Gastrocnemius medialis (tissue), 4 donors: ENCODE results near the gene LCAT. TPM values are rescaled to one million over a fixed set of nuclear protein-coding genes. Genes with fewer than 3 reads are reported as not detected.

ENCODE experiments used
- ATAC-seq, 2 donors: fragments of 150-250 bp; one replicate each; pipeline ENCODE4 v1.9.1; 2016
- DNase-seq, 2 donors: peaks; one replicate each; pipeline ENCODE4 v3.0.0-alpha.2; 2019
- H3K27ac ChIP-seq, 4 donors: fragments of 200-600 bp; sonication (generic); 1 replicate in 1 of 4; 2 replicates in 3 of 4; pipeline ENCODE4 v1.5.1; 2016 to 2018; ENCODE audit warnings: mild to moderate bottlenecking in 2 of 4, moderate library complexity in 1 of 4
- H3K27me3 ChIP-seq, 3 donors: fragments of 200-600 bp; sonication (generic) in 2 of 3; 1 replicate in 1 of 3; 2 replicates in 2 of 3; pipeline versions ENCODE4 v1.5.1 to v1.6.0; 2016 to 2019; ENCODE audit warnings: mild to moderate bottlenecking in 1 of 3, moderate library complexity in 1 of 3
- H3K36me3 ChIP-seq, 2 donors: fragments of 200-600 bp; sonication (generic) in 1 of 2; one replicate each; pipeline ENCODE4 v1.5.1; 2017 to 2018
- H3K4me1 ChIP-seq, 2 donors: fragments of 200-600 bp; sonication (generic) in 1 of 2; one replicate each; pipeline ENCODE4 v1.5.1; 2016 to 2017; ENCODE audit warnings: mild to moderate bottlenecking in 2 of 2
- H3K4me3 ChIP-seq, 4 donors: fragments of 200-600 bp; sonication (generic) in 3 of 4; 1 replicate in 1 of 4; 2 replicates in 3 of 4; pipeline ENCODE4 v1.5.1; 2016 to 2019; ENCODE audit warnings: mild to moderate bottlenecking in 2 of 4
- H3K9me3 ChIP-seq, 3 donors: fragments of 200-600 bp; sonication (generic) in 2 of 3; 1 replicate in 1 of 3; 2 replicates in 2 of 3; pipeline ENCODE4 v1.5.1; 2016 to 2019
- POLR2A ChIP-seq, 2 donors: fragments of 450-650 bp; IDR thresholded peaks; one replicate each; pipeline ENCODE4 v1.6.1; 2017; ENCODE audit warnings: antibody characterized with exemption in 2 of 2, mild to moderate bottlenecking in 2 of 2, moderate library complexity in 2 of 2
- in situ Hi-C, 4 donors: fragments of 200-750 bp; cut with MboI; loops; one replicate each; pipeline versions ENCODE4 v1.15.0 to v1.8.0; 2017; ENCODE audit warnings: low sequenced_read_pairs in 4 of 4
- intact Hi-C: fragments of 100-400 bp; cut with DNase I; formaldehyde crosslinking; loops from one replicate; pipeline ENCODE4 v1.15.1; 2023; ENCODE audit warnings: low total_unique reads
- total RNA-seq, 4 donors: library from RNA; depleted of rRNA; stranded (reverse); fragments of >200 nt; gene quantifications; one replicate each; pipeline versions ENCODE4 v1.1.0 to v1.2.3, GENCODE V29; 2016
- TF ChIP-seq, protein P1 (sequence below), 5 experiments: fragments of 450-650 bp in 3 of 5; fragments of 200-600 bp in 2 of 5; sonication (generic) in 2 of 5; IDR thresholded peaks in 4 of 5; conservative IDR thresholded peaks in 1 of 5; 1 replicate in 4 of 5; 2 replicates in 1 of 5; pipeline ENCODE4 v1.5.1; 2016 to 2019; ENCODE audit warnings: antibody characterized with exemption in 5 of 5, mild to moderate bottlenecking in 3 of 5, moderate library complexity in 3 of 5

LCAT gene
- total RNA-seq, 4 donors from 2014 or later, result 2.5 to 18.7 (median 3.5) TPM

GRCh38 chr16:67982011-67982696 is 38.2 kb upstream of the LCAT start:
- peaks cover 32% of the 10 kb centered on the region in 2 donors for H3K4me1 ChIP-seq
- ATAC-seq (no peak), DNase-seq (no peak)
- no peaks in the 10 kb centered on the region for H3K36me3 ChIP-seq
- H3K9me3 ChIP-seq, result no peaks in the 10 kb centered on the region
- H3K27ac ChIP-seq, result no peak overlapping the region
- no peaks in the 10 kb centered on the region for H3K27me3 ChIP-seq
- H3K4me3 ChIP-seq, result no peak overlapping the region
- in situ Hi-C loops (no loop called here), intact Hi-C loops (no loop called here)
- TF ChIP-seq, protein P1, sequence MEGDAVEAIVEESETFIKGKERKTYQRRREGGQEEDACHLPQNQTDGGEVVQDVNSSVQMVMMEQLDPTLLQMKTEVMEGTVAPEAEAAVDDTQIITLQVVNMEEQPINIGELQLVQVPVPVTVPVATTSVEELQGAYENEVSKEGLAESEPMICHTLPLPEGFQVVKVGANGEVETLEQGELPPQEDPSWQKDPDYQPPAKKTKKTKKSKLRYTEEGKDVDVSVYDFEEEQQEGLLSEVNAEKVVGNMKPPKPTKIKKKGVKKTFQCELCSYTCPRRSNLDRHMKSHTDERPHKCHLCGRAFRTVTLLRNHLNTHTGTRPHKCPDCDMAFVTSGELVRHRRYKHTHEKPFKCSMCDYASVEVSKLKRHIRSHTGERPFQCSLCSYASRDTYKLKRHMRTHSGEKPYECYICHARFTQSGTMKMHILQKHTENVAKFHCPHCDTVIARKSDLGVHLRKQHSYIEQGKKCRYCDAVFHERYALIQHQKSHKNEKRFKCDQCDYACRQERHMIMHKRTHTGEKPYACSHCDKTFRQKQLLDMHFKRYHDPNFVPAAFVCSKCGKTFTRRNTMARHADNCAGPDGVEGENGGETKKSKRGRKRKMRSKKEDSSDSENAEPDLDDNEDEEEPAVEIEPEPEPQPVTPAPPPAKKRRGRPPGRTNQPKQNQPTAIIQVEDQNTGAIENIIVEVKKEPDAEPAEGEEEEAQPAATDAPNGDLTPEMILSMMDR (IDR thresholded peaks at IDR 0.05 in 4 of 5, conservative IDR thresholded peaks at IDR 0.05 in 1 of 5), result no peak
- no peak for TF ChIP-seq POLR2A (IDR thresholded peaks at IDR 0.05)

DNA sequence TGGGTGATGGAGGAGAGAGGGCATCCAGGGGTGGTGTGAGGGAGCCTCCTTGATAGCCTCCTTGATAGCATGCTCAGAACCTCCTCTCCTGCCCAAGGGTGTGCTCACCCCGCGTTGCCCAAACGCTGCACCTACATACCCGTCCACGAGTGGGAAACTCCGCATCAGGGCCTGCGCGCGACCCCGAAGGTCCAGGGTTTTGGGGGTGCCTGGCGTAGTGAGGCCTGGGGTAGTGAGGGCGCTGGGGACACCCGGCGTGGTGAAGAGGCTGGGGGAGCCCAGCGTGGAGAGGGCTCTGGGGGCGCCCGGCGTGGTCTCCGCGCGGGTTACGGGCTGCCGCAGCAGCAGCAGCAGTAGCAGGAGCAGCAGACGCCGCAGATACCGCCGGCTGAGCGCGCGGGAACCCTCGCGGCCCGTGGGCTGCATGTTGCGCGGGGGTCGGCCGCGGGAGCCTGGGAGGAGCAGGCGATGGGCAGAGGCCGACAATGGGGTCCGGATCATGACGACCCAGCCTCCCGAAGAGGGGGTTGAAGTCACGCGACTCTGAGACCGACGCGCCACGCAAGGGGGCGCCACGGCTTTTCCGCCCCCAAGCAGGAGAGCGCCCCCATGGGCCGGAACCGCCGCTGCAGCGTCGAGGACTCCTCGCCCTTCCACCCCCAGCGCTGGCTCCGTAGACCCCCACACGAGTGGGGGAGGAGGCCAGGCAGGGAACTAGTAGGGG is 36.2 kb upstream of the LCAT start, which contains the start of gene DPEP3:
DPEP3 (minus strand) TSS at position 545 of the 724 bp plus-strand sequence; CDS start at position 426, 119 bp downstream.
- DNase-seq, result no peak
- no peak within 1 kb of the TSS for H3K4me3 ChIP-seq
- TF ChIP-seq POLR2A (IDR thresholded peaks at IDR 0.05), result no peak
- TF ChIP-seq, protein P1 (IDR thresholded peaks at IDR 0.05 in 4 of 5, conservative IDR thresholded peaks at IDR 0.05 in 1 of 5), result peak in 1 of 5 experiments; percentile 16
- ATAC-seq, result no peak
- no peaks in the 10 kb centered on the region for H3K9me3 ChIP-seq
- H3K27ac ChIP-seq, result no peak within 1 kb of the TSS
- no peaks in the 10 kb centered on the region for H3K36me3 ChIP-seq
- intact Hi-C loops (no loop called here), in situ Hi-C loops (no loop called here)
- H3K4me1 ChIP-seq, result peaks cover 11 to 18% of the 10 kb centered on the region in 2 donors
- no peaks in the 10 kb centered on the region for H3K27me3 ChIP-seq

- in situ Hi-C loops, result no loop called here
- Histone ChIP-seq H3K9me3 (no peaks in the 10 kb centered on the region), H3K4me1 (no peaks in the 10 kb centered on the region), H3K27ac (no peak overlapping the region), H3K36me3 (no peaks in the 10 kb centered on the region), H3K27me3 (no peaks in the 10 kb centered on the region), H3K4me3 (no peak overlapping the region)
- DNase-seq, result no peak
- no peak for TF ChIP-seq POLR2A (IDR thresholded peaks at IDR 0.05)
- TF ChIP-seq, protein P1 (IDR thresholded peaks at IDR 0.05 in 4 of 5, conservative IDR thresholded peaks at IDR 0.05 in 1 of 5), result no peak
- ATAC-seq, result no peak
- intact Hi-C loops, result no loop called here
These were observed 33.7 kb upstream of the LCAT start for GRCh38 chr16:67977469-67978227.

DNA sequence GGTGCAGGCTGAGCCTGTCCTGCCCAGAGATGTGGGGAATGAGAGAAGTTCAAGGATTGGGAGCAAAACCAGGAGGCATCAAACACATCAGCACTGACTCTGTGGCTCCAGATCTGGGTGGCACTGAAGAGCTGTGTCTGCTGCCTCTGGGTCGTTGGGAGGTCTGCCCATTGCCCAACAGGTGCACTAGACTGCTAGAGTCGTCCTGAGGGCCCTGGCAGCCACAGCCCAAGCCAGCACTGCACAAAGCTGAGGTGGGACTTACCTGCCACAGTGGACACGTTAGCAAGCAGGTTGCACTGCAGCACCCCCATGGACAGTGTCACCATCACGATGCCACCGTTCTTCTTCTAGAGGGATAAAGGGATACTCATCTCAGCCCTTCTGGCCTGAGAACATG is 33.1 kb upstream of the LCAT start:
- H3K4me1 ChIP-seq, result no peaks in the 10 kb centered on the region

More for the DNA sequence above, 33.1 kb upstream of the LCAT start:
- intact Hi-C loops (no loop called here), in situ Hi-C loops (no loop called here)
- no peak for TF ChIP-seq POLR2A (IDR thresholded peaks at IDR 0.05)
- TF ChIP-seq, protein P1 (IDR thresholded peaks at IDR 0.05 in 4 of 5, conservative IDR thresholded peaks at IDR 0.05 in 1 of 5), result no peak
- Histone ChIP-seq H3K36me3 (no peaks in the 10 kb centered on the region), H3K9me3 (no peaks in the 10 kb centered on the region), H3K27me3 (no peaks in the 10 kb centered on the region), H3K27ac (no peak overlapping the region), H3K4me3 (no peak overlapping the region)
- no peak for DNase-seq
- ATAC-seq, result no peak
